A549 (cell line): Measurements from ENCODE around the gene ATP5IF1. TPM values are rescaled to one million over a fixed set of nuclear protein-coding genes. Genes with fewer than 3 reads are reported as not detected.
A peak's percentile ranks its signal among the peaks of the same experiment; 100 is the strongest.

Source experiments
- ATAC-seq, 2 experiments: fragments of 200-7000 bp in 1 of 2; fragments of >200 bp in 1 of 2; cut with Nextera tagmentation in 1 of 2; cut with Tn5 transposase in 1 of 2; 3 replicates each; pipeline versions ENCODE4 v1.8.0 to v1.9.1; 2018 to 2020; ENCODE audit warnings: mild to moderate bottlenecking in 1 of 2, moderate library complexity in 1 of 2
- CTCF ChIA-PET: fragments of 300-600 bp; sonication (Branson Sonifier 250); formaldehyde crosslinking; extraction: SDS; loops from one replicate; lab custom pipeline; 2021; ENCODE audit warnings: antibody characterized with exemption, inconsistent platforms; lab: Yijun Ruan, JAX
- POLR2A ChIA-PET: fragments of 350-600 bp; formaldehyde crosslinking; extraction: SDS; loops from one replicate; lab custom pipeline; 2021; ENCODE audit warnings: antibody characterized with exemption, inconsistent platforms; lab: Yijun Ruan, JAX
- DNase-seq, 2 experiments: peaks; one replicate each; pipeline versions ENCODE4 v3.0.0 to v3.0.0-alpha.2; 2011 to 2016; ENCODE audit warnings: low read depth in 1 of 2, low spot score in 1 of 2
- FAIRE-seq: peaks from 2 replicates; lab custom pipeline; 2011; peaks lifted over from hg19 to GRCh38; lab: Jason Lieb, UNC
- H3K27ac ChIP-seq, 2 experiments: fragments of >200 bp; sonication (Bioruptor Twin); formaldehyde crosslinking; 3 replicates each; pipeline ENCODE4 v1.5.1; 2016 to 2017
- H3K4me1 ChIP-seq: fragments of >200 bp; sonication (Bioruptor Twin); formaldehyde crosslinking; 3 replicates; pipeline ENCODE4 v1.6.1; 2016
- H3K4me2 ChIP-seq: fragments of >200 bp; sonication (Bioruptor Twin); formaldehyde crosslinking; 3 replicates; pipeline ENCODE4 v1.6.1; 2016
- H3K4me3 ChIP-seq: fragments of >200 bp; sonication (Bioruptor Twin); formaldehyde crosslinking; 3 replicates; pipeline ENCODE4 v1.5.1; 2016
- H3K9me3 ChIP-seq: fragments of >200 bp; sonication (Bioruptor Twin); formaldehyde crosslinking; 3 replicates; pipeline ENCODE4 v1.6.1; 2016
- CBX2 ChIP-seq: fragments of 200-600 bp; sonication (generic); IDR thresholded peaks from 2 replicates; pipeline ENCODE4 v1.6.1; 2016; ENCODE audit warnings: low read depth, mild to moderate bottlenecking, borderline replicate concordance
- CBX8 ChIP-seq: fragments of 200-600 bp; sonication (generic); IDR thresholded peaks from 2 replicates; pipeline ENCODE4 v1.6.1; 2016
- CEBPB ChIP-seq, 2 experiments: fragments of >200 bp in 1 of 2; sonication (Bioruptor Twin) in 1 of 2; formaldehyde crosslinking in 1 of 2; IDR thresholded peaks; 2 replicates each; pipeline ENCODE4 v1.6.1; 2012 to 2016
- CHD2 ChIP-seq: fragments of 150-350 bp; IDR thresholded peaks from 2 replicates; pipeline ENCODE4 v1.6.1; 2014; ENCODE audit warnings: low read length; ENCODE audit not compliant: partially characterized antibody
- CHD4 ChIP-seq: fragments of 200-600 bp; sonication (generic); IDR thresholded peaks from 2 replicates; pipeline ENCODE4 v1.6.1; 2016; ENCODE audit warnings: antibody characterized with exemption, mild to moderate bottlenecking, borderline replicate concordance
- FOXS1 ChIP-seq: fragments of 250-450 bp; sonication (Bioruptor Pico); IDR thresholded peaks from 2 replicates; pipeline ENCODE4 v1.5.0; 2020; ENCODE audit warnings: mild to moderate bottlenecking, moderate library complexity
- HDAC2 ChIP-seq: fragments of 200-600 bp; sonication (generic); IDR thresholded peaks from 2 replicates; pipeline ENCODE4 v1.6.1; 2016
- HEYL ChIP-seq: fragments of 250-450 bp; sonication (Bioruptor Pico); IDR thresholded peaks from 2 replicates; pipeline ENCODE4 v1.8.0; 2021; ENCODE audit warnings: mild to moderate bottlenecking, moderate library complexity
- HOXA7 ChIP-seq: fragments of 250-450 bp; sonication (Bioruptor Pico); IDR thresholded peaks from 2 replicates; pipeline ENCODE4 v1.5.0; 2020; ENCODE audit warnings: mild to moderate bottlenecking, moderate library complexity
- HOXB5 ChIP-seq: fragments of 250-450 bp; sonication (Bioruptor Pico); IDR thresholded peaks from 2 replicates; pipeline ENCODE4 v1.5.0; 2020; ENCODE audit warnings: mild to moderate bottlenecking, moderate library complexity
- KDM5A ChIP-seq: fragments of 200-600 bp; sonication (generic); IDR thresholded peaks from 2 replicates; pipeline ENCODE4 v1.6.1; 2016; ENCODE audit warnings: antibody characterized with exemption, mild to moderate bottlenecking
- MAZ ChIP-seq: fragments of 150-350 bp; IDR thresholded peaks from 2 replicates; pipeline ENCODE4 v1.6.1; 2014; ENCODE audit warnings: antibody characterized with exemption, low read depth, low read length, borderline replicate concordance
- NPAS2 ChIP-seq: fragments of 250-450 bp; sonication (Bioruptor Pico); IDR thresholded peaks from 2 replicates; pipeline ENCODE4 v1.8.0; 2022; ENCODE audit warnings: mild to moderate bottlenecking, moderate library complexity, borderline replicate concordance
- PHF8 ChIP-seq: fragments of 200-600 bp; sonication (generic); IDR thresholded peaks from 2 replicates; pipeline ENCODE4 v1.6.1; 2016; ENCODE audit warnings: low read depth, mild to moderate bottlenecking, antibody characterized with exemption, moderate library complexity, borderline replicate concordance
- POLR2AphosphoS2 ChIP-seq: conservative IDR thresholded peaks from 2 replicates; pipeline ENCODE4 v1.6.1; 2012; ENCODE audit warnings: low read length, improper control_type of control experiment, inconsistent platforms
- RAD21 ChIP-seq, 2 experiments: fragments of >200 bp in 1 of 2; sonication (Bioruptor Twin) in 1 of 2; formaldehyde crosslinking in 1 of 2; IDR thresholded peaks in 1 of 2; conservative IDR thresholded peaks in 1 of 2; 2 replicates in 1 of 2; 3 replicates in 1 of 2; pipeline ENCODE4 v1.6.1; 2012 to 2018; ENCODE audit warnings: inconsistent platforms in 1 of 2
- RCOR1 ChIP-seq: fragments of 150-350 bp; IDR thresholded peaks from 2 replicates; pipeline ENCODE4 v1.6.1; 2014; ENCODE audit warnings: antibody characterized with exemption, low read length, low read depth
- SMC3 ChIP-seq: fragments of >200 bp; sonication (Bioruptor Twin); formaldehyde crosslinking; IDR thresholded peaks from 3 replicates; pipeline ENCODE4 v1.6.1; 2018; ENCODE audit warnings: inconsistent platforms
- TP53 ChIP-seq: fragments of 250-450 bp; sonication (Bioruptor Pico); IDR thresholded peaks from 2 replicates; pipeline ENCODE4 v1.5.0; 2021; ENCODE audit warnings: mild to moderate bottlenecking, moderate library complexity
- ZNF302 ChIP-seq: fragments of 250-450 bp; sonication (Bioruptor Pico); IDR thresholded peaks from 2 replicates; pipeline ENCODE4 v1.9.0; 2021; ENCODE audit warnings: inconsistent platforms, mild to moderate bottlenecking, moderate library complexity
- WGBS: methylation state at CpG from one replicate; pipeline ENCODE4 v1.1.6; 2017; ENCODE audit errors: missing lambda C conversion rate; 5-methylcytosine and 5-hydroxymethylcytosine counted together
- polyA plus RNA-seq, 4 experiments: library from polyadenylated mRNA; depleted of rRNA in 3 of 4; stranded (reverse); fragments of >200 nt; fragmentation: RNase III in 1 of 4; extraction: RNeasy Plus Mini Kit Qiagen cat#74134 plus additional on column Dnase treatment in 1 of 4; gene quantifications; 2 replicates in 3 of 4; 3 replicates in 1 of 4; pipeline ENCODE4 v1.2.3, GENCODE V29; 2011 to 2017
- TF ChIP-seq, protein P1 (sequence below): fragments of 450-650 bp; IDR thresholded peaks from 2 replicates; pipeline ENCODE4 v1.6.1; 2014; ENCODE audit warnings: antibody characterized with exemption
- TF ChIP-seq, protein P2 (sequence below): fragments of 150-350 bp; IDR thresholded peaks from 2 replicates; pipeline ENCODE4 v1.6.1; 2014; ENCODE audit warnings: low read depth, mild to moderate bottlenecking, low read length
- TF ChIP-seq, protein P3 (sequence below): IDR thresholded peaks from 2 replicates; pipeline ENCODE4 v1.6.1; 2012
- TF ChIP-seq, protein P4 (sequence below): fragments of 250-450 bp; sonication (Bioruptor Pico); IDR thresholded peaks from 2 replicates; pipeline ENCODE4 v1.5.0; 2020; ENCODE audit warnings: low read depth, mild to moderate bottlenecking, moderate library complexity

Gene ATP5IF1
- polyA plus RNA-seq, 2 of the 4 experiments (the other 2 are of a cell fraction): 178 to 234 TPM

GRCh38 chr1:28279721-28280120, 43.8 kb downstream of the ATP5IF1 start:
- Histone ChIP-seq H3K9me3 (no peaks in the 10 kb centered on the region), H3K27ac (no peak overlapping the region), H3K4me2 (no peak overlapping the region), H3K4me3 (no peak overlapping the region), H3K4me1 (no peaks in the 10 kb centered on the region)
- DNase-seq: no peak
- TF ChIP-seq RAD21 (conservative IDR thresholded peaks at IDR 0.05 in 1 of 2, IDR thresholded peaks at IDR 0.05 in 1 of 2): no peak
- TF ChIP-seq CBX8: no peak
- TF ChIP-seq POLR2AphosphoS2: no peak
- no peak for TF ChIP-seq HOXA7 (CRISPR knock-in tag)
- TF ChIP-seq, protein P1, sequence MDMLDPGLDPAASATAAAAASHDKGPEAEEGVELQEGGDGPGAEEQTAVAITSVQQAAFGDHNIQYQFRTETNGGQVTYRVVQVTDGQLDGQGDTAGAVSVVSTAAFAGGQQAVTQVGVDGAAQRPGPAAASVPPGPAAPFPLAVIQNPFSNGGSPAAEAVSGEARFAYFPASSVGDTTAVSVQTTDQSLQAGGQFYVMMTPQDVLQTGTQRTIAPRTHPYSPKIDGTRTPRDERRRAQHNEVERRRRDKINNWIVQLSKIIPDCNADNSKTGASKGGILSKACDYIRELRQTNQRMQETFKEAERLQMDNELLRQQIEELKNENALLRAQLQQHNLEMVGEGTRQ: no peak
- TF ChIP-seq MAZ: no peak
- no peak for TF ChIP-seq HDAC2
- ChIA-PET CTCF (interaction anchor here (3.4 kb wide), 1 partner anchor 31 kb away, joined by 15 read pairs; no protein-coding TSS in a partner anchor), POLR2A (no interaction called here)
- FAIRE-seq: no peak
- ATAC-seq: no peak
- WGBS: 94% methylated on average over 7 of the region's 7 CpGs

DNA sequence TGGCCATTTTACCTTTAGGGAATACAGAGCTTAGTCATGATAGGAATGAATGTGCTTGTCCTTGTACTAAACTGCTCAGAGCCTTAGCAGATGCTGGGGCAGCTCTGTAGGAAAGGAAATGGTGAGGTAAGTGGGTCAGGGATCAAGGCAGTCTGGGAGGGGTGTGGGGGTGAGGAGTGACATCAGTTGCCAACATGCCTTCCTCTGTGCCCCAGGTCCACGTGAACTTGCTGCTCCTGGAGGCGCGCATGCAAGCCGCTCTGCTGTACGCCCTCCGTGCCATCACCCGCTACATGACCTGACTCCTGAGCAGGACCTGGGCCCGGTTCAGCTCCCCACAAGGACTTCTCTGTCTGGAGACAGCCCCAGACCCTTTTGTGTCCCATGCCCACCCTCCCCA, 44.6 kb downstream of the ATP5IF1 start:
- Histone ChIP-seq H3K4me3 (no peak overlapping the region), H3K4me1 (no peaks in the 10 kb centered on the region), H3K27ac (no peak overlapping the region), H3K4me2 (no peak overlapping the region), H3K9me3 (no peaks in the 10 kb centered on the region)
- 84% methylated on average over 8 of the region's 8 CpGs for WGBS
- TF ChIP-seq TP53 (no peak), NPAS2 (CRISPR knock-in tag) (no peak), KDM5A (no peak), CHD2 (no peak), CBX2 (no peak), PHF8 (no peak), SMC3 (no peak), CHD4 (no peak), CEBPB (IDR thresholded peaks at IDR 0.05) (no peak), FOXS1 (CRISPR knock-in tag) (no peak), RCOR1 (no peak), HEYL (CRISPR knock-in tag) (no peak), HOXA7 (CRISPR knock-in tag) (no peak), MAZ (no peak), ZNF302 (no peak), HOXB5 (CRISPR knock-in tag) (no peak)
- TF ChIP-seq, protein P2, sequence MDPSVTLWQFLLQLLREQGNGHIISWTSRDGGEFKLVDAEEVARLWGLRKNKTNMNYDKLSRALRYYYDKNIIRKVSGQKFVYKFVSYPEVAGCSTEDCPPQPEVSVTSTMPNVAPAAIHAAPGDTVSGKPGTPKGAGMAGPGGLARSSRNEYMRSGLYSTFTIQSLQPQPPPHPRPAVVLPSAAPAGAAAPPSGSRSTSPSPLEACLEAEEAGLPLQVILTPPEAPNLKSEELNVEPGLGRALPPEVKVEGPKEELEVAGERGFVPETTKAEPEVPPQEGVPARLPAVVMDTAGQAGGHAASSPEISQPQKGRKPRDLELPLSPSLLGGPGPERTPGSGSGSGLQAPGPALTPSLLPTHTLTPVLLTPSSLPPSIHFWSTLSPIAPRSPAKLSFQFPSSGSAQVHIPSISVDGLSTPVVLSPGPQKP: no peak
- TF ChIP-seq, protein P3, sequence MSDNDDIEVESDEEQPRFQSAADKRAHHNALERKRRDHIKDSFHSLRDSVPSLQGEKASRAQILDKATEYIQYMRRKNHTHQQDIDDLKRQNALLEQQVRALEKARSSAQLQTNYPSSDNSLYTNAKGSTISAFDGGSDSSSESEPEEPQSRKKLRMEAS: no peak
- TF ChIP-seq, protein P4, sequence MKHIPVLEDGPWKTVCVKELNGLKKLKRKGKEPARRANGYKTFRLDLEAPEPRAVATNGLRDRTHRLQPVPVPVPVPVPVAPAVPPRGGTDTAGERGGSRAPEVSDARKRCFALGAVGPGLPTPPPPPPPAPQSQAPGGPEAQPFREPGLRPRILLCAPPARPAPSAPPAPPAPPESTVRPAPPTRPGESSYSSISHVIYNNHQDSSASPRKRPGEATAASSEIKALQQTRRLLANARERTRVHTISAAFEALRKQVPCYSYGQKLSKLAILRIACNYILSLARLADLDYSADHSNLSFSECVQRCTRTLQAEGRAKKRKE: no peak
- CTCF ChIA-PET: interaction anchor here (3.4 kb wide), 1 partner anchor 31 kb away, joined by 15 read pairs; no protein-coding TSS in a partner anchor
- 0 out of 6 replicates have a peak, but pooled peaks of 1 of the 2 experiments have one; percentile 16 for ATAC-seq
- POLR2A ChIA-PET: no interaction called here
- FAIRE-seq: no peak
- no peak for DNase-seq
